ENCODE data around the gene KCNH4.

GRCh38 chr17:42111871-42112551, 68.9 kb downstream of the KCNH4 start:
- TF ChIP-seq TBX2 (CRISPR knock-in tag; IDR thresholded peaks at IDR 0.05; ENCODE audit: borderline replicate concordance) (no peak), ZBTB1 (CRISPR knock-in tag; IDR thresholded peaks at IDR 0.05; ENCODE audit: borderline replicate concordance) (no peak), RAD21 (CRISPR knock-in tag; IDR thresholded peaks at IDR 0.05) (no peak), SIX4 (CRISPR knock-in tag; IDR thresholded peaks at IDR 0.05) (no peak), FOSL1 (CRISPR knock-in tag; IDR thresholded peaks at IDR 0.05; ENCODE audit: borderline replicate concordance) (no peak), KDM5A (IDR thresholded peaks at IDR 0.05; ENCODE audit: borderline replicate concordance, low read length) (no peak), CCDC6 (CRISPR knock-in tag; IDR thresholded peaks at IDR 0.05) (no peak), SETDB1 (CRISPR knock-in tag; IDR thresholded peaks at IDR 0.05; ENCODE audit: borderline replicate concordance) (no peak), CHD2 (IDR thresholded peaks at IDR 0.05; ENCODE audit: low read depth, low read length) (no peak)
- TF ChIP-seq, protein P1, sequence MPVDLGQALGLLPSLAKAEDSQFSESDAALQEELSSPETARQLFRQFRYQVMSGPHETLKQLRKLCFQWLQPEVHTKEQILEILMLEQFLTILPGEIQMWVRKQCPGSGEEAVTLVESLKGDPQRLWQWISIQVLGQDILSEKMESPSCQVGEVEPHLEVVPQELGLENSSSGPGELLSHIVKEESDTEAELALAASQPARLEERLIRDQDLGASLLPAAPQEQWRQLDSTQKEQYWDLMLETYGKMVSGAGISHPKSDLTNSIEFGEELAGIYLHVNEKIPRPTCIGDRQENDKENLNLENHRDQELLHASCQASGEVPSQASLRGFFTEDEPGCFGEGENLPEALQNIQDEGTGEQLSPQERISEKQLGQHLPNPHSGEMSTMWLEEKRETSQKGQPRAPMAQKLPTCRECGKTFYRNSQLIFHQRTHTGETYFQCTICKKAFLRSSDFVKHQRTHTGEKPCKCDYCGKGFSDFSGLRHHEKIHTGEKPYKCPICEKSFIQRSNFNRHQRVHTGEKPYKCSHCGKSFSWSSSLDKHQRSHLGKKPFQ (CRISPR knock-in tag; IDR thresholded peaks at IDR 0.05; ENCODE audit: insufficient replicate concordance) = no peak

Data from HepG2 (cell line).